ENCODE results near the gene CPNE4. TPM values are rescaled to one million over a fixed set of nuclear protein-coding genes. Genes with fewer than 3 reads are reported as not detected.

Gene CPNE4
- total and polyA plus RNA-seq, 8 donors = 0.14 to 1.7 (median 0.66) TPM

GRCh38 chr3:131602011-131602779, 432.6 kb downstream of the CPNE4 start:
- TF ChIP-seq CTCF (IDR thresholded peaks at IDR 0.05) = no peak
- ATAC-seq = no peak
- Histone ChIP-seq H3K4me3 (no peak overlapping the region), H3K27me3 (no peaks in the 10 kb centered on the region), H3K27ac (no peak overlapping the region), H3K36me3 (no peaks in the 10 kb centered on the region), H3K4me1 (no peaks in the 10 kb centered on the region), H3K9me3 (no peaks in the 10 kb centered on the region)
- intact Hi-C loops (cut with DNase I) = no loop called here
- DNase-seq = no peak
- no peak for FAIRE-seq

GRCh38 chr3:131597816-131598215, 437.0 kb downstream of the CPNE4 start:
- FAIRE-seq (no peak), ATAC-seq (peak in 2 of 4 donors; percentile 39 to 47), DNase-seq (no peak)
- no peak overlapping the region for H3K4me3 ChIP-seq
- no peaks in the 10 kb centered on the region for H3K36me3 ChIP-seq
- no peak for TF ChIP-seq CTCF (IDR thresholded peaks at IDR 0.05)
- H3K4me1 ChIP-seq = no peaks in the 10 kb centered on the region
- intact Hi-C loops (cut with DNase I) = no loop called here
- no peaks in the 10 kb centered on the region for H3K9me3 ChIP-seq
- H3K27me3 ChIP-seq = no peaks in the 10 kb centered on the region
- no peak overlapping the region for H3K27ac ChIP-seq
- 12 to 31% methylated on average over 1 of the region's 1 CpG for WGBS, 2 donors

GRCh38 chr3:131596884-131597283, 437.9 kb downstream of the CPNE4 start:
- 74% methylated on average over 1 of the region's 1 CpG for WGBS, 2 donors
- intact Hi-C loops (cut with DNase I) = no loop called here
- no peaks in the 10 kb centered on the region for H3K27me3 ChIP-seq

GRCh38 chr3:131591394-131592014, 443.3 kb downstream of the CPNE4 start:
- no peak for FAIRE-seq
- Histone ChIP-seq H3K4me1 (no peaks in the 10 kb centered on the region), H3K27me3 (no peaks in the 10 kb centered on the region), H3K27ac (no peak overlapping the region), H3K36me3 (no peaks in the 10 kb centered on the region), H3K4me3 (no peak overlapping the region), H3K9me3 (no peaks in the 10 kb centered on the region)
- 26 to 44% methylated on average over 1 of the region's 1 CpG for WGBS, 2 donors
- ATAC-seq = no peak
- no peak for DNase-seq
- no peak for TF ChIP-seq CTCF (IDR thresholded peaks at IDR 0.05)
- intact Hi-C loops (cut with DNase I) = no loop called here

More at GRCh38 chr3:131596884-131597283, 437.9 kb downstream of the CPNE4 start:
- H3K27ac ChIP-seq = no peak overlapping the region
- ATAC-seq (no peak), FAIRE-seq (no peak), DNase-seq (no peak)
- no peaks in the 10 kb centered on the region for H3K9me3 ChIP-seq
- H3K4me1 ChIP-seq = no peaks in the 10 kb centered on the region
- no peak overlapping the region for H3K4me3 ChIP-seq
- no peaks in the 10 kb centered on the region for H3K36me3 ChIP-seq
- no peak for TF ChIP-seq CTCF (IDR thresholded peaks at IDR 0.05)

- Histone ChIP-seq H3K27ac (no peak overlapping the region), H3K4me3 (no peak overlapping the region), H3K27me3 (no peaks in the 10 kb centered on the region), H3K36me3 (no peaks in the 10 kb centered on the region), H3K4me1 (no peaks in the 10 kb centered on the region), H3K9me3 (no peaks in the 10 kb centered on the region)
- no peak for FAIRE-seq
- intact Hi-C loops (cut with DNase I) = no loop called here
- DNase-seq = no peak
- no peak for ATAC-seq
- TF ChIP-seq CTCF (IDR thresholded peaks at IDR 0.05) = no peak
Measured at GRCh38 chr3:131586277-131586676, 448.5 kb downstream of the CPNE4 start.
